Pancreas (tissue), 10 donors: ENCODE results near the gene TGFB1. TPM values are rescaled to one million over a fixed set of nuclear protein-coding genes. Genes with fewer than 3 reads are reported as not detected.
A peak's percentile ranks its signal among the peaks of the same experiment; 100 is the strongest.

ENCODE experiments used
- ATAC-seq, 4 donors: fragments of 200-7000 bp; cut with Tn5 transposase; one replicate each; pipeline versions ENCODE4 v1.8.0 to v1.9.1; 2020; ENCODE audit warnings: mild to moderate bottlenecking in 4 of 4, moderate library complexity in 4 of 4
- DNase-seq, 6 donors: peaks; one replicate each; pipeline ENCODE4 v3.0.0-alpha.2; 2020
- FAIRE-seq: peaks from 2 replicates; lab custom pipeline; 2012; peaks lifted over from hg19 to GRCh38; lab: Jason Lieb, UNC
- H3K27ac ChIP-seq, 4 donors: fragments of 200-600 bp; sonication (generic); 1 replicate in 3 of 4; 2 replicates in 1 of 4; pipeline versions ENCODE4 v1.5.0 to v1.8.0; 2020
- H3K27me3 ChIP-seq, 4 donors: fragments of 200-600 bp; one replicate each; pipeline ENCODE4 v1.8.0; 2021
- H3K36me3 ChIP-seq, 3 donors: fragments of 200-600 bp; sonication (generic) in 1 of 3; one replicate each; pipeline versions ENCODE4 v1.5.0 to v1.8.0; 2020 to 2021
- H3K4me1 ChIP-seq, 3 donors: fragments of 200-600 bp; one replicate each; pipeline ENCODE4 v1.8.0; 2021
- H3K4me3 ChIP-seq, 4 donors: fragments of 200-600 bp; sonication (generic) in 2 of 4; one replicate each; pipeline versions ENCODE4 v1.5.0 to v1.8.0; 2020 to 2021
- H3K9me3 ChIP-seq, 4 donors: fragments of 200-600 bp; one replicate each; pipeline ENCODE4 v1.8.0; 2021
- WGBS, 2 donors: extraction: QIAGEN DNeasy Blood & Tissue Kit; methylation state at CpG; one replicate each; pipeline ENCODE4 v1.1.7; 2013; 5-methylcytosine and 5-hydroxymethylcytosine counted together
- intact Hi-C, 3 donors: fragments of 100-400 bp; cut with DNase I; formaldehyde crosslinking; loops; one replicate each; pipeline versions ENCODE4 v1.11.1 to v1.14.2; 2022
- polyA plus RNA-seq, 2 donors: library from polyadenylated mRNA; stranded (reverse); fragments of 200-250 nt; gene quantifications; one replicate each; pipeline ENCODE4 v1.2.3, GENCODE V29; 2013
- total RNA-seq, 6 donors: library from RNA; stranded (reverse); fragmentation: NEBNext Ultra II Directional in 4 of 6; extraction: Animal tissue kit (Norgen Biotek cat#: 25700) in 4 of 6; gene quantifications; one replicate each; pipeline versions ENCODE4 v1.2.1 to v1.2.4, GENCODE V29; 2021 to 2023
- TF ChIP-seq, protein P1 (sequence below), 4 donors: fragments of 200-600 bp; sonication (generic) in 3 of 4; IDR thresholded peaks; one replicate each; pipeline versions ENCODE4 v1.5.0 to v1.8.0; 2021; ENCODE audit warnings: antibody characterized with exemption in 4 of 4
- donor health status: healthy with polysubstance abuse.
- donor health status: DM: no; HTN: no; CAD: no; lungs with moderate emphysema.
- donor health status: DM: no; HTN: no; CAD: no.
- donor health status: control.
- donor health status: control.
- donor health status: Bipolar disorder and iron deficiency.
- donor health status: DM: yes; HTN: yes; CAD: no.
- donor health status: DM: no; HTN: no; CAD: no.
- donor health status: DM: no; HTN: no; CAD: no.
- donor health status: DM: yes; HTN: yes; CAD: no.

TGFB1 gene
- total and polyA plus RNA-seq, 8 donors, result 3.3 to 32.3 (median 6.1) TPM

DNA sequence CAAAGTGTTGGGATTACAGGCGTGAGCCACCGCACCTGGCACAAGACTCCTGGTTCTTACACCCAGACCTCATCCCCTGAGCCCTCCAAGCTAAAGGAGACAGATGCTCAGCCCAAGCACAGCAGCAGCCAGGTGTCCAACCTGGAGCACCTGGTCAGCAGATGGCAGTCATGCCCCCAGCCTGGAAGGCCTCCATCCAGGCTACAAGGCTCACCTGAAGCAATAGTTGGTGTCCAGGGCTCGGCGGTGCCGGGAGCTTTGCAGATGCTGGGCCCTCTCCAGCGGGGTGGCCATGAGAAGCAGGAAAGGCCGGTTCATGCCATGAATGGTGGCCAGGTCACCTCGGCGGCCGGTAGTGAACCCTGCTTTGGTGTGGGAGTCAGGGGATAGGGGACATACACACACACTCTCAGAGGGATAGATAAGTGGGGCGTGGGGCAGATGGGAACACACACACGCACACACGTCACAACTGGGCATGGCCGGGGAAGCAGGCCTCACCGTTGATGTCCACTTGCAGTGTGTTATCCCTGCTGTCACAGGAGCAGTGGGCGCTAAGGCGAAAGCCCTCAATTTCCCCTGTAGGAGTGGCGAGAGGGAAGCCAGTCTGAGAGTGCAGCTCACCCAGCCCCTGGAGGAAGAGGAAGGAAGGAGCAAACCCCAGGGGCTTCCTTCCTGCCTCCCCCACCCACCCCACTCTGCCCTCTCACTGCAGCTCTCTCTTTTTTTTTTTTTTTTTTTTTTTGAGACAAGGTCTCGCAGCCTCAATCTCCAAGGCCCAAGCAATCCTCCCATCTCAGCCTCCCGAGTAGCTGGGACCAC lies 11.8 kb downstream of the TGFB1 start:
- Histone ChIP-seq H3K27me3 (no peaks in the 10 kb centered on the region), H3K9me3 (no peaks in the 10 kb centered on the region), H3K4me1 (no peaks in the 10 kb centered on the region), H3K36me3 (no peaks in the 10 kb centered on the region), H3K4me3 (no peak overlapping the region), H3K27ac (no peak overlapping the region)
- TF ChIP-seq, protein P1, sequence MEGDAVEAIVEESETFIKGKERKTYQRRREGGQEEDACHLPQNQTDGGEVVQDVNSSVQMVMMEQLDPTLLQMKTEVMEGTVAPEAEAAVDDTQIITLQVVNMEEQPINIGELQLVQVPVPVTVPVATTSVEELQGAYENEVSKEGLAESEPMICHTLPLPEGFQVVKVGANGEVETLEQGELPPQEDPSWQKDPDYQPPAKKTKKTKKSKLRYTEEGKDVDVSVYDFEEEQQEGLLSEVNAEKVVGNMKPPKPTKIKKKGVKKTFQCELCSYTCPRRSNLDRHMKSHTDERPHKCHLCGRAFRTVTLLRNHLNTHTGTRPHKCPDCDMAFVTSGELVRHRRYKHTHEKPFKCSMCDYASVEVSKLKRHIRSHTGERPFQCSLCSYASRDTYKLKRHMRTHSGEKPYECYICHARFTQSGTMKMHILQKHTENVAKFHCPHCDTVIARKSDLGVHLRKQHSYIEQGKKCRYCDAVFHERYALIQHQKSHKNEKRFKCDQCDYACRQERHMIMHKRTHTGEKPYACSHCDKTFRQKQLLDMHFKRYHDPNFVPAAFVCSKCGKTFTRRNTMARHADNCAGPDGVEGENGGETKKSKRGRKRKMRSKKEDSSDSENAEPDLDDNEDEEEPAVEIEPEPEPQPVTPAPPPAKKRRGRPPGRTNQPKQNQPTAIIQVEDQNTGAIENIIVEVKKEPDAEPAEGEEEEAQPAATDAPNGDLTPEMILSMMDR (IDR thresholded peaks at IDR 0.05), result peak in 1 of 4 donors; percentile 23
- intact Hi-C loops, result no loop called here
- WGBS, 2 donors, result 51 to 59% methylated on average over 20 of the region's 20 CpGs
- FAIRE-seq, result no peak
- peak; percentile 45 to 88 (median 74) for DNase-seq
- peak; percentile 80 to 98 (median 96) for ATAC-seq

DNA sequence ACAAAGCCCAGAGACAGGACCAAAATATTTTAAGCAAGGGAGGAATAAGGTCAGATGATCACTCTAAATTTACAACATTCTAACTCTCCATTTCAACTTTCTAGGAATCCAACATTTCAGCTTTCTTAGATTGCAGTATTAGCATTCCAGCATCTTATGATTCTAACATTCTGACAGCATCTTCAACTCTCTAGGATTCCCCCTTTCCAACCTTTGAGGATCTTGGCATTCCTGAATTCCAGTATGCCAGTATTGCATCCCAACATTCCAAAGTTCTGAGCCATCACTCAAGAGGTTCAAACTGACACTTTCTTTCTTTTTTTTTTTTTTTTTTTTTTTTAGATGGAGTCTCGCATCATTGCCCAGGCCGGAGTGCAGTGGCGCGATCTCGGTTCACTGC lies 13.8 kb downstream of the TGFB1 start:
- H3K9me3 ChIP-seq, result no peaks in the 10 kb centered on the region
- TF ChIP-seq, protein P1 (IDR thresholded peaks at IDR 0.05), result no peak
- FAIRE-seq (no peak), DNase-seq (no peak), ATAC-seq (no peak)
- intact Hi-C loops, result loop anchor here in 1 of 3 donors (10.0 kb wide), 1 partner anchor 105 kb away; the partner anchor contains the start of gene ERICH4
- no peaks in the 10 kb centered on the region for H3K27me3 ChIP-seq
- no peaks in the 10 kb centered on the region for H3K4me1 ChIP-seq
- H3K4me3 ChIP-seq, result no peak overlapping the region
- no peaks in the 10 kb centered on the region for H3K36me3 ChIP-seq
- WGBS, 2 donors, result 96 to 100% methylated on average over 5 of the region's 5 CpGs
- no peak overlapping the region for H3K27ac ChIP-seq

DNA sequence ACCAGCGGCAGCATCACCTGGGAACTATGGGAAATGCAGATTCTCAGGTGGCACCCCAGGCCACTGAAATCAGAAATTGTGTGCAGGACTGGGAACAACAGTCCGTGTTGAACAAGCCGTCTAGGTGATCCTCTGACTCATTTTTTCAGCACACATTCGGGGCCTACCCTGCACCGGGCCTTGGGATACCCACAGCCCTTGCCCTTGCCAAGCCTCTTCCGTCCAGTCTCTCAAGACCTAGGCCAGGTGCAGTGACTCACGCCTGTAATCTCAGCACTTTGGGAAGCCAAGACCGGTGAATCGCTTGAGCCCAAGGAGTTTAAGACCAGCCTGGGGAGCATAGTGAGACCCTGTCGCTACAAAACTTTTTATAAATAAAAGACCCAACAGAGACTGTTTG lies 18.3 kb downstream of the TGFB1 start:
- intact Hi-C loops, result loop anchor here in 1 of 3 donors (10.0 kb wide), 1 partner anchor 109 kb away; the partner anchor contains the start of gene ERICH4
- Histone ChIP-seq H3K27me3 (no peaks in the 10 kb centered on the region), H3K27ac (no peak overlapping the region), H3K36me3 (no peaks in the 10 kb centered on the region), H3K4me3 (no peak overlapping the region), H3K9me3 (no peaks in the 10 kb centered on the region), H3K4me1 (no peaks in the 10 kb centered on the region)
- TF ChIP-seq, protein P1 (IDR thresholded peaks at IDR 0.05), result no peak
- FAIRE-seq, result no peak
- WGBS, 2 donors, result 83 to 87% methylated on average over 10 of the region's 10 CpGs
- ATAC-seq, result no peak
- DNase-seq, result no peak

DNA sequence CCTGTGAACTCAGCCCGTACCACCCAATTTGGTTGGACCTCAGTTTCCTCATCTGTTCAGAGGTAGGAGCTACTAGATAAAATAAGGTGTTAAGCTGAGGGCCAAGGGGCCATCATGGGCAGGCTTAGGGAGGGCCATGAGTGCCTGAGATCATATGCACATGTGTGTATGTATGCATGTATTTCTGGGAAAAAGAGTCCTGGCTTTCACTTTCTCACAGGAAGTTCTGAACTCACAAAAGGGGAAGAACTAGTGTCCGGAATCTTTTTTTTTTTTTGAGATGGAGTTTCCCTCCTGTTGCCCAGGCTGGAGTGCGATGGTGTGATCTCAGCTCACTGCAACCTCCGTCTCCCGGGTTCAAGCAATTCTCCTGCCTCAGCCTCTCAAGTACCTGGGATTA lies 18.9 kb downstream of the TGFB1 start:
- ATAC-seq, result peak in 2 of 4 donors; percentile 46 to 53
- H3K27me3 ChIP-seq, result no peaks in the 10 kb centered on the region
- H3K4me1 ChIP-seq, result no peaks in the 10 kb centered on the region
- no peak for FAIRE-seq
- H3K27ac ChIP-seq, result no peak overlapping the region
- TF ChIP-seq, protein P1 (IDR thresholded peaks at IDR 0.05), result no peak
- 84 to 85% methylated on average over 5 of the region's 5 CpGs for WGBS, 2 donors
- no peaks in the 10 kb centered on the region for H3K9me3 ChIP-seq
- H3K36me3 ChIP-seq, result no peaks in the 10 kb centered on the region
- no peak overlapping the region for H3K4me3 ChIP-seq
- intact Hi-C loops, result loop anchor here in 1 of 3 donors (10.0 kb wide), 1 partner anchor 110 kb away; the partner anchor contains the start of gene ERICH4
- DNase-seq, result no peak

DNA sequence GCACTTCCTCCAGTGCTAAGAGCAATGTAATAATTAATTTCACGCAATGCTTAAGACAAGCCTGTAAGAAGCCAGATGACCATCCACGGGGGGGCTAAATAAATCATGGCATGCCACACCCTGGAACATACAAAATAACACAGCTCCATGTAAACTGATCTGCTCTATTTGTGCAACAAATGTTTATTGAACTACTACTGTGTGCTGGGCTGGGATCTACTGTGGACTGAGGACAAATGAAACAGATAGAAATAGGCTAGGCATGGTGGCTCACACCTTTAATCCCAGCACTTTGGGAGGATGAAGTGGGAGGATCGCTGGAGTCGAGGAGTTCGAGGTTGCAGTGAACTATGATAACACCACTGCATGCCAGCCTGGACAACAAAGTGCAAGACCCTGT lies 21.3 kb downstream of the TGFB1 start:
- DNase-seq (no peak), ATAC-seq (no peak), FAIRE-seq (no peak)
- TF ChIP-seq, protein P1 (IDR thresholded peaks at IDR 0.05), result no peak
- H3K27me3 ChIP-seq, result no peaks in the 10 kb centered on the region
- no peaks in the 10 kb centered on the region for H3K9me3 ChIP-seq
- no peak overlapping the region for H3K4me3 ChIP-seq
- intact Hi-C loops, result loop anchor here in 1 of 3 donors (10.0 kb wide), 1 partner anchor 112 kb away; the partner anchor contains the start of gene ERICH4
- 85 to 90% methylated on average over 5 of the region's 5 CpGs for WGBS, 2 donors
- no peaks in the 10 kb centered on the region for H3K36me3 ChIP-seq
- H3K4me1 ChIP-seq, result no peaks in the 10 kb centered on the region
- H3K27ac ChIP-seq, result no peak overlapping the region
